ENCODE data around the gene DIPK2A.

- TF ChIP-seq, protein P1, sequence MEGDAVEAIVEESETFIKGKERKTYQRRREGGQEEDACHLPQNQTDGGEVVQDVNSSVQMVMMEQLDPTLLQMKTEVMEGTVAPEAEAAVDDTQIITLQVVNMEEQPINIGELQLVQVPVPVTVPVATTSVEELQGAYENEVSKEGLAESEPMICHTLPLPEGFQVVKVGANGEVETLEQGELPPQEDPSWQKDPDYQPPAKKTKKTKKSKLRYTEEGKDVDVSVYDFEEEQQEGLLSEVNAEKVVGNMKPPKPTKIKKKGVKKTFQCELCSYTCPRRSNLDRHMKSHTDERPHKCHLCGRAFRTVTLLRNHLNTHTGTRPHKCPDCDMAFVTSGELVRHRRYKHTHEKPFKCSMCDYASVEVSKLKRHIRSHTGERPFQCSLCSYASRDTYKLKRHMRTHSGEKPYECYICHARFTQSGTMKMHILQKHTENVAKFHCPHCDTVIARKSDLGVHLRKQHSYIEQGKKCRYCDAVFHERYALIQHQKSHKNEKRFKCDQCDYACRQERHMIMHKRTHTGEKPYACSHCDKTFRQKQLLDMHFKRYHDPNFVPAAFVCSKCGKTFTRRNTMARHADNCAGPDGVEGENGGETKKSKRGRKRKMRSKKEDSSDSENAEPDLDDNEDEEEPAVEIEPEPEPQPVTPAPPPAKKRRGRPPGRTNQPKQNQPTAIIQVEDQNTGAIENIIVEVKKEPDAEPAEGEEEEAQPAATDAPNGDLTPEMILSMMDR (CRISPR knock-in tag; IDR thresholded peaks at IDR 0.05), result no peak
- TF ChIP-seq NR2C2 (CRISPR knock-in tag; IDR thresholded peaks at IDR 0.05; ENCODE audit: borderline replicate concordance) (no peak), MTA1 (CRISPR knock-in tag; IDR thresholded peaks at IDR 0.05; ENCODE audit: borderline replicate concordance) (no peak), ARNT (IDR thresholded peaks at IDR 0.05) (no peak), POLR2G (IDR thresholded peaks at IDR 0.05; ENCODE audit: low read depth, low read length) (no peak), NR2F1 (CRISPR knock-in tag; IDR thresholded peaks at IDR 0.05) (no peak), MAX (IDR thresholded peaks at IDR 0.05) (no peak), MZF1 (CRISPR knock-in tag; IDR thresholded peaks at IDR 0.05; ENCODE audit: borderline replicate concordance) (no peak), ZNF230 (CRISPR knock-in tag; IDR thresholded peaks at IDR 0.05) (no peak), CERS6 (CRISPR knock-in tag; IDR thresholded peaks at IDR 0.05) (no peak)
Observed at GRCh38 chr3:143991713-143992112, 20.1 kb downstream of the DIPK2A start.

Data from HepG2 (cell line).